Neutrophil (primary cell): Measurements from ENCODE around the gene ACOXL.

ENCODE experiments used
- H3K27ac ChIP-seq: fragments of 200-600 bp; sonication (generic); 2 replicates; pipeline ENCODE4 v1.5.1; 2016; ENCODE audit warnings: mild to moderate bottlenecking, moderate library complexity
- H3K27me3 ChIP-seq: fragments of 200-600 bp; sonication (generic); 2 replicates; pipeline ENCODE4 v1.6.0; 2016; ENCODE audit warnings: mild to moderate bottlenecking
- H3K36me3 ChIP-seq: fragments of 200-600 bp; sonication (generic); 2 replicates; pipeline ENCODE4 v1.5.1; 2017
- H3K4me1 ChIP-seq, 2 experiments: fragments of 200-600 bp in 1 of 2; sonication (generic) in 1 of 2; 1 replicate in 1 of 2; 2 replicates in 1 of 2; pipeline versions ENCODE4 v1.5.1 to v1.6.1; 2013 to 2016; ENCODE audit warnings: low read depth in 1 of 2, low read length in 1 of 2, mild to moderate bottlenecking in 1 of 2, moderate library complexity in 1 of 2; ENCODE audit not compliant: control insufficient read depth in 1 of 2, insufficient read depth in 1 of 2
- H3K4me3 ChIP-seq, 2 experiments: fragments of 200-600 bp in 1 of 2; sonication (generic) in 1 of 2; 1 replicate in 1 of 2; 2 replicates in 1 of 2; pipeline ENCODE4 v1.5.1; 2013 to 2016; ENCODE audit warnings: low read depth in 1 of 2, low read length in 1 of 2, mild to moderate bottlenecking in 1 of 2, moderate library complexity in 1 of 2
- H3K9me3 ChIP-seq: fragments of 200-600 bp; sonication (generic); 2 replicates; pipeline ENCODE4 v1.5.1; 2016
- TF ChIP-seq, protein P1 (sequence below): fragments of 200-600 bp; sonication (generic); IDR thresholded peaks from 2 replicates; pipeline ENCODE4 v1.5.1; 2016; ENCODE audit warnings: antibody characterized with exemption

ACOXL gene

DNA sequence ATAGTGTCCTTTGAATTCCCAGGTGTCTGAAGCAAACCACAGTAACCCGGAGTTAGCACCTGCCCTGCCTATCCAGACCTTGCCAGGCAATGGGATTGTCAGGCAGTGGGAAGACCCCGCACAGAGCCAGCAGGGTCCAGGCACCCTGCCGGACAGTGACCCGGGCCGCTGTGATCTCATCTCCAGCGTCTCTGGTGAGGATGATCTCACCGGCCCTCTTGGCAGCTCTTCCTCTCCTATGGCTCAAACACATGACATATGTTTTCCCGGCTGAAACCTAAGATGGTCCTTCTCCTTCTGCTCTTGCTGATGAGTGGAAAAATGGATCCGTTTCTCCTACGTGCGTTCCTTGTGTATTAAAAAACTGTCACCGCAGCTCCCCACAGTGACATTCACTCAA is 75.1 kb downstream of the ACOXL start:
- TF ChIP-seq, protein P1, sequence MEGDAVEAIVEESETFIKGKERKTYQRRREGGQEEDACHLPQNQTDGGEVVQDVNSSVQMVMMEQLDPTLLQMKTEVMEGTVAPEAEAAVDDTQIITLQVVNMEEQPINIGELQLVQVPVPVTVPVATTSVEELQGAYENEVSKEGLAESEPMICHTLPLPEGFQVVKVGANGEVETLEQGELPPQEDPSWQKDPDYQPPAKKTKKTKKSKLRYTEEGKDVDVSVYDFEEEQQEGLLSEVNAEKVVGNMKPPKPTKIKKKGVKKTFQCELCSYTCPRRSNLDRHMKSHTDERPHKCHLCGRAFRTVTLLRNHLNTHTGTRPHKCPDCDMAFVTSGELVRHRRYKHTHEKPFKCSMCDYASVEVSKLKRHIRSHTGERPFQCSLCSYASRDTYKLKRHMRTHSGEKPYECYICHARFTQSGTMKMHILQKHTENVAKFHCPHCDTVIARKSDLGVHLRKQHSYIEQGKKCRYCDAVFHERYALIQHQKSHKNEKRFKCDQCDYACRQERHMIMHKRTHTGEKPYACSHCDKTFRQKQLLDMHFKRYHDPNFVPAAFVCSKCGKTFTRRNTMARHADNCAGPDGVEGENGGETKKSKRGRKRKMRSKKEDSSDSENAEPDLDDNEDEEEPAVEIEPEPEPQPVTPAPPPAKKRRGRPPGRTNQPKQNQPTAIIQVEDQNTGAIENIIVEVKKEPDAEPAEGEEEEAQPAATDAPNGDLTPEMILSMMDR, result no peak
- Histone ChIP-seq H3K9me3 (no peaks in the 10 kb centered on the region), H3K4me3 (no peak overlapping the region), H3K36me3 (no peaks in the 10 kb centered on the region), H3K27ac (no peak overlapping the region), H3K4me1 (no peaks in the 10 kb centered on the region), H3K27me3 (peaks cover 53% of the 10 kb centered on the region)

DNA sequence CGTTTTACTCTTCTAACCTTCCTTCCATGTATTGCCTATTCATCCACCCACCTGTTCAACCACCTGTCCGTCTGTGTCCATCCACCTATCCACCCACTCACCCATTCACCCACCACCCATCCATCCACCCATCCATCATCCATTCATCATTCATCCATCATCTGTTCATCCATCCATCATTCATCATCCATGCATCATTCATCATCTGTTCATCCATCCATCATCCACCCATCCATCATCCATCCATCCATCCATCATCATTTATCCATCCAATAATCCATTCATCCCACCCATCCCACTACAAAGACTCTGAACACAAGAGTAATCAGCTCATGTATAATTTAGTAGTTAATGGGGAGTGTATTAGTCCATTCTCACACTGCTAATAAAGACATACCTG is 78.0 kb downstream of the ACOXL start:
- TF ChIP-seq, protein P1, result no peak
- Histone ChIP-seq H3K36me3 (no peaks in the 10 kb centered on the region), H3K9me3 (no peaks in the 10 kb centered on the region), H3K27ac (no peak overlapping the region), H3K4me1 (no peaks in the 10 kb centered on the region), H3K27me3 (peaks cover 24% of the 10 kb centered on the region), H3K4me3 (no peak overlapping the region)

DNA sequence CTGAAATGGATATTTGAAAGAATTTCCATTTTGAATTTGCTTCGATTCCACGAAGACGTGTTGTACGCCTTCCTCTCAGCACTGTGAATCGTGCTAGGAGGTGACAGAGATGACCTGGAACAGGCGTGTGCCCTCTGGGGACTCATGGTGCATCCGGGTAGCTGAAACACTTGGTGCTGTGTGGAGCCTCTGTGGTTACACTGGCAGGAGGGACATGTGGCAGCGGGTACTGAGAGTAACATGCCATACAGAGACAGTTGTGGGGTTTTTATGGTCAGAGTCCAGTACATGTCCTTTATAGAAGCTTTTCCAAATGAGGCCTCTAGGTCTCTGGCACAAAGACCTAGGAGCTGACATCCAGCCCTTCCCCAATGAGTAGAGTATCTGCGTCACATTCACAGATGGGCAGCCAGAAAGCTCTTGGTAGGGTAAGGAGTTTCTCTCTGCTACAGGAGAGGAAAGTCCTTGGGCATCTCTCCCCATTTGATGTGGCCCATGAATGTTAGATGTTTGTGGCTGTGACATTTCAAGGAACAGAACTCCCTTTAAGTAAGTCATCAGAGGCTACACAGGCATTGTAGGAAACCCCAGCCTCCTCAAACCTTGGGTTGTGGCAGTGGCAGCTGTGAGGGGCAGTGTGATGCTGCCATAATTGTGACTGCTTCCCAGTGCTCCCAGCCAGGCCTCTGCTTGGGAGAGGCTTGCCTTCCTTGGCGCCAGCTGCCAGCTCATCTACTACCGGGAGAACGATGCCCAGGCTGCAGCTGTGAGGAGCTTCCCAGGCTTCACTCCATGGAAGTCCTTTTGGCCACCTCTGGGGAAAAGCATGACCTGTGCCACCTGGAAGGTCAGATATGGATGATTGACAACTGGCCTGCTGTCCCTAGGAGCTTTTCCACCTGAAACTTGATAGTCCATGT is 80.6 kb downstream of the ACOXL start:
- no peaks in the 10 kb centered on the region for H3K9me3 ChIP-seq

DNA sequence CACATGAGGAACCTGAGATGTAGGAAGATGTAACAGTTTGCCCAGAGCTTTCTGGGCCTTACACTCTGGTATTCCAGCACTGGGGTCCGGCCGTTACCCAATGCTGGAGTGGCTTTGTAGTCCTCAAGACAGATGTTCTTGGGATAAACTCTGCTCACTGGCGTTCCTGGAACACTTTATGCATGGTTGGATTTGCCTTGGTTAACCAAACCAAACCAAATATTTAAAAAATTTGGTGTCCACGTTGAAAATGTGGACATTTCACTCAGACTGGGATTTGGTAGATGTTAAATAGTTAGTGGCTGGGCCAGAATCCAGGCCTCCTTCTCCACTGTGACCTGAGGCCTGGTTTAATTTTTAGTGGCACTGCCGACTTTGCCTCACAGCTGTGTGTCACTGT is 81.5 kb downstream of the ACOXL start:
- Histone ChIP-seq H3K27ac (no peak overlapping the region), H3K36me3 (no peaks in the 10 kb centered on the region), H3K9me3 (no peaks in the 10 kb centered on the region), H3K4me1 (peaks cover 0 to 3% of the 10 kb centered on the region in 2 experiments), H3K27me3 (no peaks in the 10 kb centered on the region), H3K4me3 (no peak overlapping the region)
- TF ChIP-seq, protein P1, result no peak

More for the DNA sequence above, 80.6 kb downstream of the ACOXL start:
- H3K4me1 ChIP-seq, result no peaks in the 10 kb centered on the region
- TF ChIP-seq, protein P1, result no peak
- H3K4me3 ChIP-seq, result no peak overlapping the region
- H3K36me3 ChIP-seq, result no peaks in the 10 kb centered on the region
- H3K27ac ChIP-seq, result no peak overlapping the region
- no peaks in the 10 kb centered on the region for H3K27me3 ChIP-seq

DNA sequence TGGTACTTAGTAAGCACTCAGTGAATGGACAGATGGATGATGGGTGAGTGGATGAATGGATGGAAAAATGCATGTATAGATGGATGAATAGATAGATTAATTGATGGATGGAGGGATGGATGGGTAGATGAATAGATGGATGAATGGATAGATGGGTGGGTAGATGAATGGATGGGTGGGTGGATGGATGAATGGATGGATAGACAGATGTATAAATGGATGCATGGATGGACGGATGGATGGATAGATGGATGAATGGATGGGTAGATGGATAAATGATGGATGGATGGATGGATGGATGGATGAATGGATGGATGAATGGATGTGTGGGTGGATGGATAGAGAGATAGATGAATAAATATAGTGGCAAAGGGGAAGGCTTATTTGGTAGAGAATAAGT is 83.6 kb downstream of the ACOXL start:
- Histone ChIP-seq H3K4me3 (no peak overlapping the region), H3K9me3 (no peaks in the 10 kb centered on the region), H3K4me1 (peaks cover 15 to 21% of the 10 kb centered on the region in 2 experiments), H3K36me3 (no peaks in the 10 kb centered on the region), H3K27ac (no peak overlapping the region), H3K27me3 (peaks cover 5% of the 10 kb centered on the region)
- TF ChIP-seq, protein P1, result no peak
